Amniotic stem cell (primary cell): Measurements from ENCODE around the gene RNU1-1.
"Not testable (repeated sequence)": the region's sequence is repeated elsewhere in the genome, so short reads cannot be mapped to it uniquely, and the experiment has no call there.

ENCODE experiments used
- DNase-seq: peaks from one replicate; lab custom pipeline; 2025; lab: John Stamatoyannopoulos, UW

RNU1-1 gene

GRCh38 chr1:16521679-16522078 lies 7.6 kb upstream of the RNU1-1 start:
- DNase-seq: not testable (repeated sequence)

- DNase-seq: no peak
Observed at GRCh38 chr1:16521288-16521583, 7.2 kb upstream of the RNU1-1 start.

- not testable (repeated sequence) for DNase-seq
Observed at GRCh38 chr1:16520435-16521287, 6.6 kb upstream of the RNU1-1 start.

- not testable (repeated sequence) for DNase-seq
Observed at GRCh38 chr1:16519255-16519951, 5.3 kb upstream of the RNU1-1 start.

- not testable (repeated sequence) for DNase-seq
Observed at GRCh38 chr1:16518913-16519254, 4.8 kb upstream of the RNU1-1 start.

GRCh38 chr1:16516694-16517410 lies 2.8 kb upstream of the RNU1-1 start:
- DNase-seq: not testable (repeated sequence)

- DNase-seq: peak; percentile 89
Observed at GRCh38 chr1:16513412-16514106, 526 bp downstream of the RNU1-1 start.

GRCh38 chr1:16512624-16513411 lies 1.3 kb downstream of the RNU1-1 start:
- not testable (repeated sequence) for DNase-seq

- not testable (repeated sequence) for DNase-seq
Observed at GRCh38 chr1:16511926-16512325, 2.2 kb downstream of the RNU1-1 start.

- DNase-seq: not testable (repeated sequence)
Observed at GRCh38 chr1:16508861-16509445, 5.1 kb downstream of the RNU1-1 start.

- DNase-seq: not testable (repeated sequence)
Observed at GRCh38 chr1:16506364-16507136, 7.5 kb downstream of the RNU1-1 start.

GRCh38 chr1:16505870-16506269 lies 8.2 kb downstream of the RNU1-1 start:
- not testable (repeated sequence) for DNase-seq

- no peak for DNase-seq
Observed at GRCh38 chr1:16503494-16503893, 10.6 kb downstream of the RNU1-1 start.

GRCh38 chr1:16501446-16501845 lies 12.6 kb downstream of the RNU1-1 start:
- not testable (repeated sequence) for DNase-seq

- not testable (repeated sequence) for DNase-seq
Observed at GRCh38 chr1:16500975-16501374, 13.1 kb downstream of the RNU1-1 start.

GRCh38 chr1:16500466-16500865 lies 13.6 kb downstream of the RNU1-1 start:
- DNase-seq: not testable (repeated sequence)

GRCh38 chr1:16498573-16499413 lies 15.3 kb downstream of the RNU1-1 start:
- peak; percentile 76 for DNase-seq

- not testable (repeated sequence) for DNase-seq
Observed at GRCh38 chr1:16498047-16498446, 16.0 kb downstream of the RNU1-1 start.

GRCh38 chr1:16497474-16497904 lies 16.6 kb downstream of the RNU1-1 start:
- DNase-seq: not testable (repeated sequence)
